ENCODE results near the gene FAM43A.

FAM43A gene

DNA sequence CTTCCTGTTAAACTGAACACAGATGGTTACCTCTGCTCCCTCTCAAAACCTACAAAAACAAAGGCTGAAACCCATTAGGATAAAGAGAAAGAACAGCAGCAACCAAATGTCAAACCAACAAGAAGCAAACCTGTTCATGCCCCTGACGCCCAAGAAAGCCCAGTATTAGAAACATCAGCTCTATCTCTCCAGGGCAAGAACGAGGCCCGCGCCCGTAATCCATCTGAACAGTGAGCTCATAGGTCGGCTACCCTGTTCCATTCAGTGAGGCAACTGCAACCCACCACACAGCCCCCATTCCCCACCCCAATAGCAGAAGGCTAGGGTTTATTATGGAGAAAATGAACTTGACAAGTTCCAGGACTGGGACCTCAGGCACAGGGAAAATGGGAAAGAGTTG is 23.7 kb upstream of the FAM43A start:
- H3K27ac ChIP-seq, result no peak overlapping the region
- TF ChIP-seq CTCF (conservative IDR thresholded peaks at IDR 0.05; ENCODE audit: low read depth), result no peak
- ChIA-PET CTCF (no interaction called here), POLR2A (ENCODE audit: low non-redundant PET) (no interaction called here)
- DNase-seq (ENCODE audit: low spot score), result no peak

GRCh38 chr3:194664857-194665256 is 20.8 kb upstream of the FAM43A start:
- H3K27ac ChIP-seq, result no peak overlapping the region
- POLR2A ChIA-PET (ENCODE audit: low non-redundant PET), result no interaction called here
- no peak for TF ChIP-seq CTCF (conservative IDR thresholded peaks at IDR 0.05; ENCODE audit: low read depth)
- CTCF ChIA-PET, result interaction anchor here (0.7 kb wide), 1 partner anchor 582 kb away, joined by 3 read pairs; no protein-coding TSS in a partner anchor
- no peak for DNase-seq (ENCODE audit: low spot score)

GRCh38 chr3:194667363-194667762 is 18.3 kb upstream of the FAM43A start:
- H3K27ac ChIP-seq, result no peak overlapping the region
- ChIA-PET POLR2A (ENCODE audit: low non-redundant PET) (no interaction called here), CTCF (no interaction called here)
- TF ChIP-seq CTCF (conservative IDR thresholded peaks at IDR 0.05; ENCODE audit: low read depth), result no peak
- DNase-seq (ENCODE audit: low spot score), result no peak

DNA sequence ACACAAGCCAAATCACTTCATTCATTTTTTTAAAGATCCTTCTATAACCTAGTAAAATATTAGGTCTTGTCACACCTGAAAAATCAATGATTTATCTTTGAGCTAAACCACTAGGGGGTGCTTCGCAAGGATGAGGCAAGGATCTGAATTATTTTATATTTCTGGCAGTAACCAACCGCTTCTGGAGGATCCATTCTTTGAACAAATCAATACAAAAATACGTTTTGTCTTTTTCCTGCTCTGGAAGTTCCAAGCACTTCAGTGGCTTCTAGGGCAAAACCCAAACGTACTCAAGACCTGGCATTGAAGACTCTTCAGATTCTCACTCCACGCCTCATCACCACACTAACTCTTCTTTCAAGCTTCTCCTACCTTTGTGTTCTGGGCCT is 14.2 kb upstream of the FAM43A start:
- H3K27ac ChIP-seq, result peak overlapping the region; percentile 74
- CTCF ChIA-PET, result interaction anchor here (0.5 to 3.0 kb wide), 8 partner anchors 11 to 599 kb away, joined by 3 to 14 read pairs (median 4); partner anchors contain the start of gene XXYLT1
- peak; percentile 48 for DNase-seq (ENCODE audit: low spot score)
- POLR2A ChIA-PET (ENCODE audit: low non-redundant PET), result interaction anchor here (1.2 kb wide), 1 partner anchor 11 kb away, joined by 5 read pairs; no protein-coding TSS in a partner anchor
- peak; percentile 80 for TF ChIP-seq CTCF (conservative IDR thresholded peaks at IDR 0.05; ENCODE audit: low read depth)

GRCh38 chr3:194671900-194672808 is 13.5 kb upstream of the FAM43A start, which contains the start of gene LSG1:
TSS of gene LSG1 (minus strand) at chr3:194672191. CDS start at chr3:194672162, 29 bp downstream.
- TF ChIP-seq CTCF (conservative IDR thresholded peaks at IDR 0.05; ENCODE audit: low read depth), result no peak
- ChIA-PET CTCF (interaction anchor here (0.6 to 3.0 kb wide), 10 partner anchors 10 to 599 kb away, joined by 3 to 14 read pairs (median 4); partner anchors contain the start of gene XXYLT1), POLR2A (ENCODE audit: low non-redundant PET) (interaction anchor here (0.6 to 1.2 kb wide), 2 partner anchors 11 to 87 kb away, joined by 4 to 5 read pairs; no protein-coding TSS in a partner anchor)
- peak; percentile 87 for DNase-seq (ENCODE audit: low spot score)
- peak within 1 kb of the TSS; percentile 74 for H3K27ac ChIP-seq

DNA sequence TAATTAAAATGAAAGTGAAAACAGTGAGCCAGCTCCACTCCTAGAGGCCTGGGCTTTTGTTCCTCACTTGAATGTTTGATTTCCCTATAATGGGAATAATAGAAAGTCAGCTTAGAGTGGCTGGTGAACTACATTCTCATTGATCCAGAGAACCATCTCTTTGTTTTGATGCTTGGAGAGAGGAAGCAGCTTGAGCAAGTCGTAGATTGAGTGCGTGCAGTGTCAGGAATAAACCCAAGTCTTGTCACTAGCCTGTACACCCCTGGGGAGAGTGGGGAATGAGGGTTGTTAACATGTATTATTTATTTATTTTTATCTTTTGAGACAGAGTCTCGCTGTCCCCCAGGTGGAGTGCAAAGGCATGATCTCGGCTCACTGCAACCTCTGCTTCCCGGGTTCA is 12.8 kb upstream of the FAM43A start:
- POLR2A ChIA-PET (ENCODE audit: low non-redundant PET), result interaction anchor here (1.2 kb wide), 1 partner anchor 10 kb away, joined by 5 read pairs; no protein-coding TSS in a partner anchor
- H3K27ac ChIP-seq, result 0 out of 2 replicates have a peak overlapping the region, but pooled peaks have one; percentile 74
- TF ChIP-seq CTCF (conservative IDR thresholded peaks at IDR 0.05; ENCODE audit: low read depth), result no peak
- CTCF ChIA-PET, result interaction anchor here (0.9 to 3.0 kb wide), 4 partner anchors 10 to 598 kb away, joined by 3 to 14 read pairs (median 9); partner anchors contain the start of gene XXYLT1
- no peak for DNase-seq (ENCODE audit: low spot score)
